K562 (cell line): ENCODE measurements around the gene RUNX1. TPM values are rescaled to one million over a fixed set of nuclear protein-coding genes. Genes with fewer than 3 reads are reported as not detected.

Source experiments
- CXXC5 ChIP-seq: fragments of 250-450 bp; sonication (Bioruptor Pico); IDR thresholded peaks from 2 replicates; pipeline ENCODE4 v1.8.0; 2022; ENCODE audit warnings: inconsistent platforms, mild to moderate bottlenecking, moderate library complexity
- DNMT1 ChIP-seq: fragments of 450-650 bp; IDR thresholded peaks from 2 replicates; pipeline ENCODE4 v1.6.1; 2016; ENCODE audit warnings: antibody characterized with exemption, mild to moderate bottlenecking
- GATAD2B ChIP-seq: fragments of 450-650 bp; IDR thresholded peaks from 2 replicates; pipeline ENCODE4 v1.6.1; 2017; ENCODE audit warnings: mild to moderate bottlenecking, borderline replicate concordance
- KDM1A ChIP-seq, 2 experiments: fragments of 450-650 bp; IDR thresholded peaks; 2 replicates each; pipeline ENCODE4 v1.6.1; 2016; ENCODE audit warnings: mild to moderate bottlenecking in 2 of 2
- KLF1 ChIP-seq: fragments of 450-650 bp; IDR thresholded peaks from 2 replicates; pipeline ENCODE4 v1.6.1; 2016; ENCODE audit warnings: missing genetic modification characterization, missing compliant biosample characterization
- NCOA4 ChIP-seq: fragments of 450-650 bp; IDR thresholded peaks from 2 replicates; pipeline ENCODE4 v1.6.1; 2018; ENCODE audit warnings: mild to moderate bottlenecking; ENCODE audit not compliant: partially characterized antibody
- NR4A1 ChIP-seq, 2 experiments: fragments of 250-450 bp in 1 of 2; fragments of 450-650 bp in 1 of 2; sonication (Bioruptor Pico) in 1 of 2; IDR thresholded peaks; 2 replicates each; pipeline versions ENCODE4 v1.4.0 to v1.6.1; 2016 to 2020; ENCODE audit warnings: mild to moderate bottlenecking in 2 of 2, missing compliant biosample characterization in 1 of 2, missing genetic modification characterization in 1 of 2, moderate library complexity in 1 of 2
- PYGO2 ChIP-seq: fragments of 450-650 bp; IDR thresholded peaks from 2 replicates; pipeline ENCODE4 v1.6.1; 2016; ENCODE audit warnings: mild to moderate bottlenecking, missing genetic modification characterization, moderate library complexity, missing compliant biosample characterization
- RBFOX2 ChIP-seq: fragments of 200-400 bp; formaldehyde crosslinking; IDR thresholded peaks from 2 replicates; pipeline ENCODE4 v1.6.1; 2017; ENCODE audit warnings: low read depth, mild to moderate bottlenecking, low read length, moderate library complexity
- RBM22 ChIP-seq: fragments of 200-400 bp; formaldehyde crosslinking; IDR thresholded peaks from 2 replicates; pipeline ENCODE4 v1.6.1; 2018; ENCODE audit warnings: low read length, low read depth; ENCODE audit not compliant: poor library complexity, severe bottlenecking
- RFX7 ChIP-seq: fragments of 250-450 bp; sonication (Bioruptor Pico); IDR thresholded peaks from 2 replicates; pipeline ENCODE4 v1.5.1; 2021; ENCODE audit warnings: mild to moderate bottlenecking
- RNF2 ChIP-seq: sonication (generic); IDR thresholded peaks from 2 replicates; pipeline ENCODE4 v1.6.1; 2016
- SIX5 ChIP-seq, 2 experiments: IDR thresholded peaks; 2 replicates each; pipeline ENCODE4 v1.6.1; 2011; ENCODE audit warnings: low read length in 2 of 2, borderline replicate concordance in 1 of 2, low read depth in 1 of 2, mild to moderate bottlenecking in 1 of 2, moderate library complexity in 1 of 2; ENCODE audit not compliant: insufficient read depth in 1 of 2
- TRIM24 ChIP-seq, 2 experiments: fragments of 450-650 bp; IDR thresholded peaks; 2 replicates each; pipeline ENCODE4 v1.6.1; 2016
- ZFP36 ChIP-seq: fragments of 150-350 bp; IDR thresholded peaks from 2 replicates; pipeline ENCODE4 v1.6.1; 2018; ENCODE audit warnings: low read length, low read depth; ENCODE audit not compliant: partially characterized antibody
- ZNF217 ChIP-seq: sonication (generic); formaldehyde crosslinking; IDR thresholded peaks from 2 replicates; pipeline ENCODE4 v1.8.0; 2022; ENCODE audit warnings: mild to moderate bottlenecking, missing genetic modification reagents
- ZNF324 ChIP-seq: fragments of 250-450 bp; sonication (Bioruptor Pico); IDR thresholded peaks from 2 replicates; pipeline ENCODE4 v1.4.0; 2020; ENCODE audit warnings: mild to moderate bottlenecking
- ZNF644 ChIP-seq: fragments of 200-800 bp; sonication (Bioruptor generic); IDR thresholded peaks from 2 replicates; pipeline ENCODE4 v1.6.1; 2016; ENCODE audit warnings: low read depth, missing genetic modification characterization, missing compliant biosample characterization
- ZNF766 ChIP-seq: fragments of 200-800 bp; sonication (Bioruptor generic); conservative IDR thresholded peaks from 2 replicates; pipeline ENCODE4 v1.6.1; 2016; ENCODE audit warnings: missing genetic modification characterization, missing compliant biosample characterization
- polyA plus RNA-seq, 8 experiments: library from polyadenylated mRNA; depleted of rRNA in 4 of 8; stranded (reverse) in 5 of 8; unstranded in 3 of 8; fragments of >200 nt; fragmentation: Nextera tagmentation in 2 of 8; fragmentation: Illumina TruSeq in 1 of 8; extraction: Ambion mirVana in 2 of 8; extraction: Trizol in 1 of 8; gene quantifications; 2 replicates each; pipeline versions ENCODE4 v1.2.1 to v1.2.3, GENCODE V29; 2011 to 2014; ENCODE audit warnings: inconsistent platforms in 1 of 8, missing spikeins in 1 of 8
- total RNA-seq, 7 experiments: library from RNA; depleted of rRNA in 6 of 7; stranded (reverse); fragments of >200 nt in 6 of 7; fragmentation: Illumina TruSeq in 2 of 7; extraction: Trizol in 2 of 7; gene quantifications; 2 replicates each; pipeline versions ENCODE4 v1.2.1 to v1.2.3, GENCODE V29; 2011 to 2021; ENCODE audit warnings: low replicate concordance in 1 of 7
- TF ChIP-seq, protein P1 (sequence below), 3 experiments: fragments of 200-800 bp in 1 of 3; sonication (Bioruptor generic) in 1 of 3; sonication (generic) in 1 of 3; formaldehyde crosslinking in 1 of 3; IDR thresholded peaks; 2 replicates each; pipeline versions ENCODE4 v1.6.1 to v1.8.0; 2016 to 2022; ENCODE audit warnings: mild to moderate bottlenecking in 2 of 3, missing compliant biosample characterization in 2 of 3, missing genetic modification characterization in 2 of 3, missing genetic modification reagents in 1 of 3
- TF ChIP-seq, protein P2 (sequence below): fragments of 250-450 bp; sonication (Bioruptor Pico); IDR thresholded peaks from 2 replicates; pipeline ENCODE4 v1.4.0; 2020; ENCODE audit warnings: mild to moderate bottlenecking, moderate library complexity, borderline replicate concordance
- TF ChIP-seq, protein P3 (sequence below): fragments of 250-450 bp; sonication (Bioruptor Pico); IDR thresholded peaks from 2 replicates; pipeline ENCODE4 v1.5.0; 2020; ENCODE audit warnings: mild to moderate bottlenecking
- TF ChIP-seq, protein P4 (sequence below): fragments of 250-450 bp; sonication (Bioruptor Pico); IDR thresholded peaks from 2 replicates; pipeline ENCODE4 v1.8.0; 2021; ENCODE audit warnings: borderline replicate concordance, mild to moderate bottlenecking, moderate library complexity; ENCODE audit not compliant: poor library complexity, severe bottlenecking

The RUNX1 gene
- total and polyA plus RNA-seq, 9 of the 15 experiments (the other 6 are each of a cell fraction or from before 2014, with no cell fraction given): 2.2 to 68.6 (median 17.8) TPM

DNA sequence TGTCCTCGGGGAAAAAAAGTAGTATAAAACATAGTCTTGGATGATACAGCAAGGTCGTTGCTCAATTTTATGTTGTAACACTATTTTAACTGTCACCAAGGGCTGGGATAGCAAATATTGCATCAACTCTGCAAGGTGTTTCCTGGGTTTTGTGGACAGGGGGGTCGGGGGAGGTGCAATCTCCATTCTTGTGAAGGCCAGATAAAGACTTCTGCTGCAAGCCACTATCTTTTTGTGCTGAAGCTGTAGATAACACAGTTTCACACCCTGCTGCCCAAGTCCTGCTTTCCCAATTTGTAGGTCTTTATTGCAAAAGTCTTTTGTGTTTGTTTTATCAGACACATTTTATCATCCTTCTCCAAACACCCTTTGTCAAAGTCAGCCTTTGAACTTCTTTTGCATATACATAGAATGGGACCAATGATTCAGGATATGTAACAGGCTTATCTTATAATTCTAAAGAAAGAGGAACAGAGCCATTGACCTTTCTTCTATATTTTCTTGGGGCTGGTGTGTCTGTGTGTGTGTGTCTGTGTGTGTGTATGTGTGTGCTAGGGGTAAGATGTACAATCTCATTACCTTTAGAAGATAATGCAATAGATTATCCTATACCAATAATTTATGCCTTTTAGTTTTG lies 140.6 kb downstream of the RUNX1 start (continued):
- TF ChIP-seq TRIM24 (IDR thresholded peaks at IDR 0.05) (peak; percentile 100), NR4A1 (CRISPR knock-in tag; IDR thresholded peaks at IDR 0.05) (no peak; the same call in 1 of the 2 replicates), NR4A1 (tag; IDR thresholded peaks at IDR 0.05) (peak; percentile 97), GATAD2B (peak; percentile 100), RBM22 (no peak), ZNF324 (CRISPR knock-in tag) (peak; percentile 46; the same call in 1 of the 2 replicates), ZFP36 (no peak), RFX7 (CRISPR knock-in tag) (0 out of 2 replicates have a peak, but pooled peaks have one; percentile 68), SIX5 (IDR thresholded peaks at IDR 0.05; ENCODE audit: borderline replicate concordance in 1 of 2, insufficient read depth in 1 of 2, low read depth in 1 of 2, low read length in 2 of 2) (no peak), KLF1 (tag) (no peak), ZNF766 (peak; percentile 97), ZNF644 (tag) (peak; percentile 98), RNF2 (peak; percentile 99), PYGO2 (tag) (peak; percentile 95), RBFOX2 (peak; percentile 48; the same call in 1 of the 2 replicates), ZNF217 (CRISPR knock-in tag) (no peak), NCOA4 (no peak), DNMT1 (no peak), CXXC5 (CRISPR knock-in tag) (peak; percentile 93), KDM1A (IDR thresholded peaks at IDR 0.05) (peak; percentile 97)
- TF ChIP-seq, protein P1, sequence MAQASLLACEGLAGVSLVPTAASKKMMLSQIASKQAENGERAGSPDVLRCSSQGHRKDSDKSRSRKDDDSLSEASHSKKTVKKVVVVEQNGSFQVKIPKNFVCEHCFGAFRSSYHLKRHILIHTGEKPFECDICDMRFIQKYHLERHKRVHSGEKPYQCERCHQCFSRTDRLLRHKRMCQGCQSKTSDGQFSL (CRISPR knock-in tag; IDR thresholded peaks at IDR 0.05): no peak
- TF ChIP-seq, protein P1 (tag; IDR thresholded peaks at IDR 0.05): no peak
- TF ChIP-seq, protein P2, sequence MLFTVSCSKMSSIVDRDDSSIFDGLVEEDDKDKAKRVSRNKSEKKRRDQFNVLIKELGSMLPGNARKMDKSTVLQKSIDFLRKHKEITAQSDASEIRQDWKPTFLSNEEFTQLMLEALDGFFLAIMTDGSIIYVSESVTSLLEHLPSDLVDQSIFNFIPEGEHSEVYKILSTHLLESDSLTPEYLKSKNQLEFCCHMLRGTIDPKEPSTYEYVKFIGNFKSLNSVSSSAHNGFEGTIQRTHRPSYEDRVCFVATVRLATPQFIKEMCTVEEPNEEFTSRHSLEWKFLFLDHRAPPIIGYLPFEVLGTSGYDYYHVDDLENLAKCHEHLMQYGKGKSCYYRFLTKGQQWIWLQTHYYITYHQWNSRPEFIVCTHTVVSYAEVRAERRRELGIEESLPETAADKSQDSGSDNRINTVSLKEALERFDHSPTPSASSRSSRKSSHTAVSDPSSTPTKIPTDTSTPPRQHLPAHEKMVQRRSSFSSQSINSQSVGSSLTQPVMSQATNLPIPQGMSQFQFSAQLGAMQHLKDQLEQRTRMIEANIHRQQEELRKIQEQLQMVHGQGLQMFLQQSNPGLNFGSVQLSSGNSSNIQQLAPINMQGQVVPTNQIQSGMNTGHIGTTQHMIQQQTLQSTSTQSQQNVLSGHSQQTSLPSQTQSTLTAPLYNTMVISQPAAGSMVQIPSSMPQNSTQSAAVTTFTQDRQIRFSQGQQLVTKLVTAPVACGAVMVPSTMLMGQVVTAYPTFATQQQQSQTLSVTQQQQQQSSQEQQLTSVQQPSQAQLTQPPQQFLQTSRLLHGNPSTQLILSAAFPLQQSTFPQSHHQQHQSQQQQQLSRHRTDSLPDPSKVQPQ: peak; percentile 52; the same call in 1 of the 2 replicates
- TF ChIP-seq, protein P3, sequence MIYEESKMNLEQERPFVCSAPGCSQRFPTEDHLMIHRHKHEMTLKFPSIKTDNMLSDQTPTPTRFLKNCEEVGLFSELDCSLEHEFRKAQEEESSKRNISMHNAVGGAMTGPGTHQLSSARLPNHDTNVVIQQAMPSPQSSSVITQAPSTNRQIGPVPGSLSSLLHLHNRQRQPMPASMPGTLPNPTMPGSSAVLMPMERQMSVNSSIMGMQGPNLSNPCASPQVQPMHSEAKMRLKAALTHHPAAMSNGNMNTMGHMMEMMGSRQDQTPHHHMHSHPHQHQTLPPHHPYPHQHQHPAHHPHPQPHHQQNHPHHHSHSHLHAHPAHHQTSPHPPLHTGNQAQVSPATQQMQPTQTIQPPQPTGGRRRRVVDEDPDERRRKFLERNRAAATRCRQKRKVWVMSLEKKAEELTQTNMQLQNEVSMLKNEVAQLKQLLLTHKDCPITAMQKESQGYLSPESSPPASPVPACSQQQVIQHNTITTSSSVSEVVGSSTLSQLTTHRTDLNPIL (CRISPR knock-in tag): peak; percentile 87
- TF ChIP-seq, protein P4, sequence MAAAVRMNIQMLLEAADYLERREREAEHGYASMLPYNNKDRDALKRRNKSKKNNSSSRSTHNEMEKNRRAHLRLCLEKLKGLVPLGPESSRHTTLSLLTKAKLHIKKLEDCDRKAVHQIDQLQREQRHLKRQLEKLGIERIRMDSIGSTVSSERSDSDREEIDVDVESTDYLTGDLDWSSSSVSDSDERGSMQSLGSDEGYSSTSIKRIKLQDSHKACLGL (CRISPR knock-in tag): no peak
